Psoas muscle (tissue), 8 donors: ENCODE data around the gene VWA5B1. TPM values are rescaled to one million over a fixed set of nuclear protein-coding genes. Genes with fewer than 3 reads are reported as not detected.

ENCODE experiments used
- ATAC-seq, 4 donors: fragments of 200-7000 bp; cut with Tn5 transposase; one replicate each; pipeline ENCODE4 v1.9.1; 2020; ENCODE audit warnings: moderate library complexity in 3 of 4, mild to moderate bottlenecking in 2 of 4
- DNase-seq, 2 donors: peaks; one replicate each; pipeline ENCODE4 v3.0.0-alpha.2; 2020
- H3K27ac ChIP-seq: fragments of 200-600 bp; one replicate; pipeline ENCODE4 v1.8.0; 2022
- H3K27me3 ChIP-seq, 3 donors: fragments of 200-600 bp in 1 of 3; one replicate each; pipeline versions ENCODE4 v1.6.1 to v1.8.0; 2013 to 2022; ENCODE audit warnings: low read length in 2 of 3, mild to moderate bottlenecking in 2 of 3, moderate library complexity in 1 of 3; ENCODE audit not compliant: insufficient read depth in 3 of 3
- H3K36me3 ChIP-seq, 2 donors: fragments of 200-600 bp in 1 of 2; one replicate each; pipeline versions ENCODE4 v1.6.1 to v1.8.0; 2013 to 2022; ENCODE audit warnings: low read depth in 1 of 2, mild to moderate bottlenecking in 1 of 2, moderate library complexity in 1 of 2; ENCODE audit not compliant: insufficient read depth in 1 of 2
- H3K4me1 ChIP-seq: fragments of 200-600 bp; one replicate; pipeline ENCODE4 v1.8.0; 2022
- H3K4me3 ChIP-seq: fragments of 200-600 bp; one replicate; pipeline ENCODE4 v1.8.0; 2022; ENCODE audit warnings: mild to moderate bottlenecking
- H3K9me3 ChIP-seq: fragments of 200-600 bp; one replicate; pipeline ENCODE4 v1.8.0; 2022
- CTCF ChIP-seq: fragments of 200-600 bp; IDR thresholded peaks from one replicate; pipeline ENCODE4 v1.8.0; 2022; ENCODE audit warnings: antibody characterized with exemption
- WGBS, 3 donors: extraction: QIAGEN DNeasy Blood & Tissue Kit; methylation state at CpG; one replicate each; pipeline versions ENCODE4 v1.1.6 to v1.1.7; 2013; 5-methylcytosine and 5-hydroxymethylcytosine counted together
- intact Hi-C, 2 donors: fragments of 100-400 bp; cut with DNase I; formaldehyde crosslinking; loops; one replicate each; pipeline versions ENCODE4 v1.11.0 to v1.14.2; 2022
- polyA plus RNA-seq, 3 donors: library from polyadenylated mRNA; stranded (reverse); fragments of 200-250 nt; gene quantifications; one replicate each; pipeline ENCODE4 v1.2.3, GENCODE V29; 2013
- total RNA-seq, 4 donors: library from RNA; stranded (reverse); fragmentation: NEBNext Ultra II Directional in 2 of 4; extraction: Animal tissue kit (Norgen Biotek cat#: 25700) in 2 of 4; gene quantifications; one replicate each; pipeline versions ENCODE4 v1.2.1 to v1.2.4, GENCODE V29; 2021 to 2023
- donor health status: healthy with polysubstance abuse.
- donor health status: DM: no; HTN: no; CAD: no; lungs with moderate emphysema.
- donor health status: Bipolar disorder and iron deficiency.
- donor health status: healthy.
- donor health status: DM: yes; HTN: yes; CAD: no.
- donor health status: DM: no; HTN: no; CAD: no.
- donor health status: DM: no; HTN: no; CAD: no.
- donor health status: DM: yes; HTN: yes; CAD: no.

Gene VWA5B1
- total and polyA plus RNA-seq, 7 donors = under 0.01 to 0.17 (median 0.12) TPM; not detected in 4

GRCh38 chr1:20361805-20362381 lies 71.2 kb downstream of the VWA5B1 start:
- H3K36me3 ChIP-seq = no peaks in the 10 kb centered on the region
- no peaks in the 10 kb centered on the region for H3K9me3 ChIP-seq
- peak; percentile 44 to 66 (median 47) for ATAC-seq
- WGBS, 3 donors = 15 to 16% (median 16%) methylated on average over 8 of the region's 8 CpGs
- peak; percentile 65 to 82 for DNase-seq
- peaks cover 23% of the 10 kb centered on the region for H3K4me1 ChIP-seq
- peak; percentile 69 for TF ChIP-seq CTCF
- intact Hi-C loops = loop anchor here in 1 of 2 donors (5.0 kb wide), 1 partner anchor 130 kb away; no protein-coding TSS in a partner anchor
- no peak overlapping the region for H3K4me3 ChIP-seq
- no peak overlapping the region for H3K27ac ChIP-seq
- peaks cover 0 to 21% (median 3%) of the 10 kb centered on the region in 3 donors for H3K27me3 ChIP-seq

- intact Hi-C loops = loop anchor here in 1 of 2 donors (5.0 kb wide), 1 partner anchor 129 kb away; no protein-coding TSS in a partner anchor
- Histone ChIP-seq H3K4me1 (peaks cover 18% of the 10 kb centered on the region), H3K9me3 (no peaks in the 10 kb centered on the region), H3K27me3 (peaks cover 0 to 31% (median 5%) of the 10 kb centered on the region in 3 donors), H3K36me3 (no peaks in the 10 kb centered on the region), H3K27ac (no peak overlapping the region), H3K4me3 (no peak overlapping the region)
- ATAC-seq (no peak), DNase-seq (no peak)
- 91 to 97% (median 92%) methylated on average over 2 of the region's 2 CpGs for WGBS, 3 donors
- TF ChIP-seq CTCF = no peak
These were observed 72.2 kb downstream of the VWA5B1 start for GRCh38 chr1:20362856-20363255.

- no peak overlapping the region for H3K4me3 ChIP-seq
- no peaks in the 10 kb centered on the region for H3K36me3 ChIP-seq
- no peak for TF ChIP-seq CTCF
- ATAC-seq (no peak), DNase-seq (no peak)
- H3K27me3 ChIP-seq = peaks cover 0 to 42% (median 5%) of the 10 kb centered on the region in 3 donors
- intact Hi-C loops = no loop called here
- no peaks in the 10 kb centered on the region for H3K9me3 ChIP-seq
- no peak overlapping the region for H3K27ac ChIP-seq
- peaks cover 5% of the 10 kb centered on the region for H3K4me1 ChIP-seq
- WGBS, 3 donors = 32 to 36% (median 35%) methylated on average over 11 to 12 of the region's 12 CpGs
These were observed 74.9 kb downstream of the VWA5B1 start for GRCh38 chr1:20365421-20366055.

GRCh38 chr1:20366056-20366462 lies 75.4 kb downstream of the VWA5B1 start:
- 1 to 2% (median 2%) methylated on average over 40 to 42 of the region's 42 CpGs for WGBS, 3 donors
- H3K4me3 ChIP-seq = peak overlapping the region; percentile 58
- intact Hi-C loops = no loop called here
- ATAC-seq (peak in 1 of 4 donors; percentile 21), DNase-seq (no peak)
- H3K4me1 ChIP-seq = peaks cover 5% of the 10 kb centered on the region
- no peak overlapping the region for H3K27ac ChIP-seq
- no peaks in the 10 kb centered on the region for H3K36me3 ChIP-seq
- H3K27me3 ChIP-seq = peaks cover 0 to 46% (median 5%) of the 10 kb centered on the region in 3 donors
- no peaks in the 10 kb centered on the region for H3K9me3 ChIP-seq
- no peak for TF ChIP-seq CTCF
